ENCODE measurements around the gene NPC2.

- TF ChIP-seq CTCF (IDR thresholded peaks at IDR 0.05; ENCODE audit: poor library complexity, severe bottlenecking) (no peak), RAD21 (conservative IDR thresholded peaks at IDR 0.05) (no peak), POLR2AphosphoS5 (IDR thresholded peaks at IDR 0.05) (no peak), SMC3 (conservative IDR thresholded peaks at IDR 0.05; ENCODE audit: poor library complexity) (no peak), TAF1 (IDR thresholded peaks at IDR 0.05; ENCODE audit: low read depth) (no peak), REST (IDR thresholded peaks at IDR 0.05; ENCODE audit: borderline replicate concordance) (no peak)
Observed at GRCh38 chr14:74462993-74463392, 30.1 kb downstream of the NPC2 start.

Data from neural cell (in vitro differentiated cells).